ENCODE data around the gene OR7D2.

OR7D2 gene

DNA sequence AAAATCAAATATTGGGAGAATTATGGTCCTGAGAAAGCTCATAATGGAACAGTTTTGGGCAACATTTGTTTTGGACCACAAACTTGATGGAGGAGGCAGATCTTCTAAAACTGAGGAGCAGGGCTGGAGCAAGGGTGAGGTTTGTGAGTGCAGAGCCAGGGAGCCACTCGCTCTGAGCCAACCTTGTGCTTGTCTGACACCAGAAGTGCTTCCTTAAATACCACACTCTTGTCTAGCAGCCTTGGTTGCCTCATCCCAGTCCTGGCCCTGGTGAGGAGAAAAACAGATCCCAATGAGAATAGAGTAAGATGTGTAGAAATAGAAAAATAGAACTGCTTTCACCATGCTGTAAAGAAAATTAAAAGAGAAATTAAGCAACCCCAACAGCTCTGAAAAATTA, 31.9 kb upstream of the OR7D2 start:
- H3K4me3 ChIP-seq (replicated peaks; ENCODE audit: low read depth, low read length) = no peak overlapping the region
- TF ChIP-seq CTCF (IDR thresholded peaks at IDR 0.05; ENCODE audit: low read depth, low read length, missing control alignments) = no peak
- DNase-seq (ENCODE audit: extremely low read depth, low read depth) = no peak

DNA sequence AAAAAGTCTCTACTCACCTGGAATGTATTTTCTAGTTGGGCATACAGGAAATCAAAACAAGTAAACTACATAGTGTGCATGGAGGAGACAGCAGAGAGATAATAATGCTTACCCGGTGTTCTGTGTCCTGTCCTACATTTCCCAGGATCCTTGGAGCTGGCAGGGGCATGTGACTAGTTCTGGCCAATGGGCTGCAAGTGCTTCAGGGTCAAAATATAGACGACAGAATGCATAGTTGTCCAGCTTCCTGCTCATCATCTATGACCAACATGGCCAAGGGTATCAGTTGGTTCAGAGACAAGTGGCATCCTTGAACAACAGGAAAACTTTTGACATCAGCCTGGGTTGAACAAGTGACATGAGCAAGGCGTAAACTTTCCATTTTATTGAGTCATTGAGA, 30.1 kb upstream of the OR7D2 start:
- no peak for TF ChIP-seq CTCF (IDR thresholded peaks at IDR 0.05; ENCODE audit: low read depth, low read length, missing control alignments)
- no peak overlapping the region for H3K4me3 ChIP-seq (replicated peaks; ENCODE audit: low read depth, low read length)
- DNase-seq (ENCODE audit: extremely low read depth, low read depth) = no peak

GRCh38 chr19:9149997-9150396, 28.8 kb upstream of the OR7D2 start:
- H3K4me3 ChIP-seq (replicated peaks; ENCODE audit: low read depth, low read length) = no peak overlapping the region
- no peak for DNase-seq (ENCODE audit: extremely low read depth, low read depth)
- TF ChIP-seq CTCF (IDR thresholded peaks at IDR 0.05; ENCODE audit: low read depth, low read length, missing control alignments) = no peak

DNA sequence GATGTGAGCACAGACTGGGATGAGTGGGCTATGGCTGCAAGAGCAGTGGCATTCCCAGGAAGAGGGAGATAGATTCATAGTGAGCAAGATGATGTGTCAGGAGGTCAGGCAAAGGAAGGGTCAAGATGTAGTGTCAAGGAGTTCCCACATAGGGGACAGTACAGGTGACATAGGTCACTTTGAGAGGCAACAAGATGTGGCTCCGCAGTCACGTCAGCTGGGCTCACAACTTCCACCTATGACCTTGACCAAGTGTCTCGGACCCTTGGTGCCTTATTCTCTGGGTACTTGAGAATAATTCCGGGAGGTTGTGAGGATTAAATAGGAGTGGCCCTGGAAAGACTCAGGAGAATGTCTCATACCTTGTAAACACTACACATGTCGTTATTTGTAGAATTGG, 28.1 kb upstream of the OR7D2 start:
- no peak for TF ChIP-seq CTCF (IDR thresholded peaks at IDR 0.05; ENCODE audit: low read depth, low read length, missing control alignments)
- DNase-seq (ENCODE audit: extremely low read depth, low read depth) = no peak
- no peak overlapping the region for H3K4me3 ChIP-seq (replicated peaks; ENCODE audit: low read depth, low read length)

DNA sequence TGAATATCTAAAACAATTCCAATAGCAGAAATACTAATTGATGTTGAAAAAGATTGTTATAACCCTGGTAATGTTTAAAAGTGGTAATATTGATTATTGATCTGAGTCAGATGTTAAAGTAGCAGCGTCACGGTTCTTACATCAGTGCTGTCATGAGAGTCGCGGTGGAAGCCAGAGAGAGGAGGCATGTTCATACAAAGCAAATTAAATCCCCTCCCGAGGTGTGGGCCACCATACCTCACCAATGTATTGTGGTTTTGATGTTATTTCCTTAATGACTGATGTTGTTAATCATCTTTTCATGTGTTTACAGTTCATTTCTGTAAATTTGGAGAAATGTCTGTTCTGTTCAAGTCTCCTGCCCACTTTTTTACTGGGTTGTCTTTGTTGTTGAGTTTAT, 27.4 kb upstream of the OR7D2 start:
- DNase-seq (ENCODE audit: extremely low read depth, low read depth) = no peak
- no peak overlapping the region for H3K4me3 ChIP-seq (replicated peaks; ENCODE audit: low read depth, low read length)
- no peak for TF ChIP-seq CTCF (IDR thresholded peaks at IDR 0.05; ENCODE audit: low read depth, low read length, missing control alignments)

DNA sequence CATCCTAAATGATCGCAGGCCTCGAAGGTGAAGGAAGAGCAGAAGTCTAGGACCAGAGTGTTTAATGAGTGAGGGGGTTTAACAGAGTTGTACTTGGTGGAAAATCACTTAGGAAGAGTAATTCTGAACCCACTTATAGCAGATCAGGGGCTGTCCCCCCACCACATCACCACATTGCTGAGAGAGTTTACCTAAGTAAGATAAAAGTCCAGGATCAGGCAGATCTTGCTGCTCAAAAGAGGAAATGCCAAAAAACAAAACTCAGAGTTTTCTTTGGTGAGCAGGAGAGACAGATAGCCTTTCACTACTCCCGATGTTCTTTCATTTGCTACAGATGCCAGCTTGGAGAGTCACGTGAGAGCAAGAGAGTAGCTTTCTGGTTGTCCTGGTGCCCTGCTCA, 23.2 kb upstream of the OR7D2 start:
- DNase-seq (ENCODE audit: extremely low read depth, low read depth) = no peak
- TF ChIP-seq CTCF (IDR thresholded peaks at IDR 0.05; ENCODE audit: low read depth, low read length, missing control alignments) = no peak
- no peak overlapping the region for H3K4me3 ChIP-seq (replicated peaks; ENCODE audit: low read depth, low read length)

- no peak for DNase-seq (ENCODE audit: extremely low read depth, low read depth)
- no peak overlapping the region for H3K4me3 ChIP-seq (replicated peaks; ENCODE audit: low read depth, low read length)
- no peak for TF ChIP-seq CTCF (IDR thresholded peaks at IDR 0.05; ENCODE audit: low read depth, low read length, missing control alignments)
Measured at GRCh38 chr19:9156304-9156703, 22.5 kb upstream of the OR7D2 start.

Measured in HFF-Myc (cell line).